Embryonic facial prominence (tissue), 1 donor: ENCODE results near the gene FADS6.
"Not testable (repeated sequence)": the region's sequence is repeated elsewhere in the genome, so short reads cannot be mapped to it uniquely, and the experiment has no call there.

Experiments used
- DNase-seq: peaks from one replicate; pipeline ENCODE4 v3.0.0-alpha.2; 2016; ENCODE audit errors: extremely low spot score

Gene FADS6

GRCh38 chr17:74888469-74888868 lies 5.0 kb downstream of the FADS6 start:
- no peak for DNase-seq

- DNase-seq, result no peak
These were observed 10.1 kb downstream of the FADS6 start for GRCh38 chr17:74883241-74883745.

- no peak for DNase-seq
These were observed 10.8 kb downstream of the FADS6 start for GRCh38 chr17:74882517-74883240.

- no peak for DNase-seq
These were observed 12.4 kb downstream of the FADS6 start for GRCh38 chr17:74881073-74881472.

- DNase-seq, result no peak
These were observed 14.1 kb downstream of the FADS6 start for GRCh38 chr17:74879308-74879707.

- DNase-seq, result no peak
These were observed 14.8 kb downstream of the FADS6 start for GRCh38 chr17:74878658-74879057.

- no peak for DNase-seq
These were observed 15.6 kb downstream of the FADS6 start for GRCh38 chr17:74877592-74878548.

- no peak for DNase-seq
These were observed 17.3 kb downstream of the FADS6 start for GRCh38 chr17:74875977-74876593.

GRCh38 chr17:74875155-74875976 lies 18.1 kb downstream of the FADS6 start:
- DNase-seq, result no peak

- DNase-seq, result no peak
These were observed 18.8 kb downstream of the FADS6 start for GRCh38 chr17:74874615-74875037.

GRCh38 chr17:74873874-74874614 lies 19.4 kb downstream of the FADS6 start:
- DNase-seq, result no peak

- DNase-seq, result peak; percentile 100
These were observed 20.2 kb downstream of the FADS6 start for GRCh38 chr17:74873037-74873873.

GRCh38 chr17:74872313-74873036 lies 21.0 kb downstream of the FADS6 start, which contains the start of gene FDXR:
FDXR (minus strand) TSS chr17:74872994; CDS start chr17:74872944, 50 bp downstream.
- DNase-seq, result no peak

GRCh38 chr17:74871356-74872076 lies 21.9 kb downstream of the FADS6 start:
- no peak for DNase-seq

- no peak for DNase-seq
These were observed 22.9 kb downstream of the FADS6 start for GRCh38 chr17:74870512-74870911.

- DNase-seq, result not testable (repeated sequence)
These were observed 23.4 kb downstream of the FADS6 start for GRCh38 chr17:74870028-74870427.

- DNase-seq, result no peak
These were observed 24.6 kb downstream of the FADS6 start for GRCh38 chr17:74868908-74869255.

- no peak for DNase-seq
These were observed 25.1 kb downstream of the FADS6 start for GRCh38 chr17:74868251-74868907.
